ENCODE results near the gene C12orf57. TPM values are rescaled to one million over a fixed set of nuclear protein-coding genes. Genes with fewer than 3 reads are reported as not detected.

C12orf57 gene
- total and polyA plus RNA-seq, 10 of the 15 experiments (the other 5 are each of a cell fraction or from before 2014, with no cell fraction given) = 64.5 to 377 (median 211) TPM

- Histone ChIP-seq H3K4me1 (ENCODE audit: control insufficient read depth, insufficient read depth, low read length) (peaks cover 28% of the 10 kb centered on the region), H3K27me3 (replicated peaks in 1 of 2; ENCODE audit: control insufficient read depth in 2 of 2, insufficient read depth in 2 of 2, low read length in 1 of 2) (no peaks in the 10 kb centered on the region), H3K4me2 (ENCODE audit: control insufficient read depth, insufficient read depth) (no peak overlapping the region), H3K9ac (ENCODE audit: control insufficient read depth, insufficient read depth, low read length) (no peak overlapping the region), H3K27ac (ENCODE audit: control insufficient read depth, insufficient read depth) (no peak overlapping the region), H3K4me3 (no peak overlapping the region), H4K20me1 (ENCODE audit: control insufficient read depth, insufficient read depth) (no peaks in the 10 kb centered on the region), H3K9me3 (replicated peaks; ENCODE audit: control insufficient read depth, insufficient read depth, low read length) (no peaks in the 10 kb centered on the region), H3K36me3 (ENCODE audit: control insufficient read depth in 2 of 2, insufficient read depth in 2 of 2, low read length in 1 of 2) (peaks cover 2 to 10% of the 10 kb centered on the region in 2 experiments; a peak in 2 of 4 replicates), H2AFZ (ENCODE audit: control insufficient read depth, low read depth, low read length) (no peak overlapping the region), H3K79me2 (ENCODE audit: control insufficient read depth, insufficient read depth, low read length) (peaks cover 23% of the 10 kb centered on the region)
- ChIA-PET CTCF (interaction anchor here (0.7 to 1.9 kb wide), 4 partner anchors 8 to 49 kb away, joined by 3 to 7 read pairs (median 4); partner anchors contain the start of gene SPSB2), RAD21 (ENCODE audit: unreplicated experiment) (no interaction called here), SMC1A (ENCODE audit: uncharacterized antibody, unreplicated experiment) (interaction anchor here (1.3 kb wide), 1 partner anchor 26 kb away, joined by 3 read pairs; no protein-coding TSS in a partner anchor), POLR2A (interaction anchor here (0.6 to 1.2 kb wide), 2 partner anchors 9 to 17 kb away, joined by 4 to 6 read pairs; no protein-coding TSS in a partner anchor)
- FAIRE-seq (no peak), ATAC-seq (no peak), DNase-seq (ENCODE audit: low read depth, low spot score) (no peak)
- TSS peak; percentile 32 for BruUV-seq (replicated peaks)
- WGBS (ENCODE audit: insufficient coverage, insufficient replicate concordance, low lambda C conversion rate, missing lambda C conversion rate) = 86% methylated on average over 14 of the region's 14 CpGs
- in situ Hi-C loops (cut with MboI) = no loop called here
- intact Hi-C loops (cut with micrococcal nuclease; ENCODE audit: unreplicated experiment) = no loop called here
- TF ChIP-seq KLF5 (IDR thresholded peaks at IDR 0.05; ENCODE audit: partially characterized antibody) = no peak
- TF ChIP-seq NFXL1 (IDR thresholded peaks at IDR 0.05; ENCODE audit: borderline replicate concordance) = no peak
- TF ChIP-seq ZBTB4 (CRISPR knock-in tag; IDR thresholded peaks at IDR 0.05) = no peak
- no peak for TF ChIP-seq ETV6 (conservative IDR thresholded peaks at IDR 0.05 in 1 of 2, IDR thresholded peaks at IDR 0.05 in 1 of 2; ENCODE audit: borderline replicate concordance in 1 of 2, low read depth in 1 of 2)
- no peak for TF ChIP-seq ASH2L (IDR thresholded peaks at IDR 0.05; ENCODE audit: borderline replicate concordance, low read depth)
- TF ChIP-seq IKZF2 (IDR thresholded peaks at IDR 0.05) = no peak
- no peak for TF ChIP-seq SMAD1 (IDR thresholded peaks at IDR 0.05; ENCODE audit: low read depth, partially characterized antibody)
- no peak for TF ChIP-seq RB1 (IDR thresholded peaks at IDR 0.05; ENCODE audit: borderline replicate concordance)
- no peak for TF ChIP-seq LARP7 (IDR thresholded peaks at IDR 0.05)
- no peak for TF ChIP-seq PBX3 (IDR thresholded peaks at IDR 0.05; ENCODE audit: insufficient replicate concordance, low read depth, low read length)
- TF ChIP-seq SIX5 (IDR thresholded peaks at IDR 0.05; ENCODE audit: low read depth, low read length, severe bottlenecking) = no peak
- TF ChIP-seq MTA3 (IDR thresholded peaks at IDR 0.05; ENCODE audit: borderline replicate concordance, low read length) = no peak
- no peak for TF ChIP-seq MYC (IDR thresholded peaks at IDR 0.05; ENCODE audit: insufficient read depth, insufficient read length, insufficient replicate concordance, low read length, severe bottlenecking)
- TF ChIP-seq ZNF207 (IDR thresholded peaks at IDR 0.05; ENCODE audit: borderline replicate concordance) = no peak
- TF ChIP-seq ZBTB11 (CRISPR knock-in tag; IDR thresholded peaks at IDR 0.05) = no peak
These were observed 26.2 kb upstream of the C12orf57 start for GRCh38 chr12:6917491-6918231.

All from GM12878 (cell line).